Caco-2 (cell line): ENCODE data around the gene KNL1. TPM values are rescaled to one million over a fixed set of nuclear protein-coding genes. Genes with fewer than 3 reads are reported as not detected.

Experiments used
- BruUV-seq: library from RNA; stranded (reverse); fragments of 400-500 nt; replicated peaks from 2 replicates; lab custom pipeline; 2021; lab: Mats Ljungman, UMichigan
- CTCF ChIA-PET: fragments of 300-600 bp; sonication (Branson Sonifier 250); formaldehyde crosslinking; loops from one replicate; lab custom pipeline; 2022; ENCODE audit warnings: antibody characterized with exemption; lab: Charles Lee
- POLR2A ChIA-PET: fragments of 300-600 bp; sonication (Branson Sonifier 250); formaldehyde crosslinking; loops from one replicate; lab custom pipeline; 2022; ENCODE audit warnings: antibody characterized with exemption; lab: Charles Lee
- DNase-seq, 2 experiments: peaks; one replicate each; pipeline versions ENCODE4 v3.0.0 to v3.0.0-alpha.2; 2020 to 2022
- H3K27me3 ChIP-seq: replicated peaks from 2 replicates; pipeline ENCODE4 v1.6.0; 2011; ENCODE audit warnings: low read length; ENCODE audit not compliant: control insufficient read depth, insufficient read depth
- H3K36me3 ChIP-seq: 2 replicates; pipeline ENCODE4 v1.5.1; 2011; ENCODE audit warnings: low read length; ENCODE audit not compliant: control insufficient read depth, insufficient read depth
- H3K4me1 ChIP-seq: fragments of 250-450 bp; sonication (Bioruptor Pico); 2 replicates; pipeline ENCODE4 v1.5.1; 2020; ENCODE audit warnings: mild to moderate bottlenecking
- H3K4me3 ChIP-seq: 2 replicates; pipeline ENCODE4 v1.5.1; 2011; ENCODE audit warnings: low read depth, mild to moderate bottlenecking, control low read depth, low read length
- H3K9me3 ChIP-seq: fragments of 250-450 bp; sonication (Bioruptor Pico); 2 replicates; pipeline ENCODE4 v1.5.1; 2020; ENCODE audit warnings: mild to moderate bottlenecking, moderate library complexity
- H3K27ac Mint-ChIP-seq: one replicate; pipeline ENCODE4 v1.8.0; 2022; ENCODE audit warnings: mixed read lengths; ENCODE audit not compliant: unreplicated experiment
- H3K27me3 Mint-ChIP-seq: one replicate; pipeline ENCODE4 v1.8.0; 2022; ENCODE audit warnings: mixed read lengths; ENCODE audit not compliant: insufficient read depth, unreplicated experiment
- H3K36me3 Mint-ChIP-seq: one replicate; pipeline ENCODE4 v1.8.0; 2022; ENCODE audit warnings: mild to moderate bottlenecking, mixed read lengths; ENCODE audit not compliant: insufficient read depth, unreplicated experiment
- H3K4me1 Mint-ChIP-seq: one replicate; pipeline ENCODE4 v1.8.0; 2022; ENCODE audit warnings: low read depth, mixed read lengths; ENCODE audit not compliant: unreplicated experiment
- H3K4me3 Mint-ChIP-seq: one replicate; pipeline ENCODE4 v1.8.0; 2022; ENCODE audit warnings: mild to moderate bottlenecking, moderate library complexity, mixed read lengths; ENCODE audit not compliant: unreplicated experiment
- H3K9me3 Mint-ChIP-seq: one replicate; pipeline ENCODE4 v1.8.0; 2022; ENCODE audit warnings: mixed read lengths; ENCODE audit not compliant: unreplicated experiment
- CTCF ChIP-seq, 2 experiments: fragments of 200-600 bp in 1 of 2; IDR thresholded peaks; 1 replicate in 1 of 2; 2 replicates in 1 of 2; pipeline versions ENCODE4 v1.5.1 to v1.8.0; 2011 to 2022; ENCODE audit warnings: antibody characterized with exemption in 1 of 2, control low read depth in 1 of 2, inconsistent platforms in 1 of 2, low read depth in 1 of 2, low read length in 1 of 2, mild to moderate bottlenecking in 1 of 2, moderate library complexity in 1 of 2; ENCODE audit not compliant: insufficient read depth in 1 of 2, severe bottlenecking in 1 of 2, unreplicated experiment in 1 of 2
- intact Hi-C: fragments of 100-400 bp; cut with micrococcal nuclease; formaldehyde crosslinking; loops from one replicate; pipeline ENCODE4 v1.10.0; 2022; ENCODE audit not compliant: unreplicated experiment
- total RNA-seq: library from RNA; stranded (reverse); gene quantifications from 2 replicates; pipeline ENCODE4 v1.2.3, GENCODE V29; 2022

KNL1 gene
- total RNA-seq, 1 experiment from 2014 or later, result 29.5 TPM

GRCh38 chr15:40637221-40637745, 43.2 kb downstream of the KNL1 start:
- no peak overlapping the region for H3K27ac Mint-ChIP-seq
- no peak for TF ChIP-seq CTCF (IDR thresholded peaks at IDR 0.05; ENCODE audit: insufficient read depth in 1 of 2, low read depth in 1 of 2, low read length in 1 of 2, severe bottlenecking in 1 of 2, unreplicated experiment in 1 of 2)
- BruUV-seq, result no TSS peak
- peaks cover 36% of the 10 kb centered on the region for H3K36me3 Mint-ChIP-seq
- H3K4me3 Mint-ChIP-seq, result no peak overlapping the region
- ChIA-PET POLR2A (no interaction called here), CTCF (interaction anchor here (0.6 kb wide), 1 partner anchor 115 kb away, joined by 7 read pairs; no protein-coding TSS in a partner anchor)
- no peaks in the 10 kb centered on the region for H3K9me3 Mint-ChIP-seq
- no peaks in the 10 kb centered on the region for H3K27me3 Mint-ChIP-seq
- intact Hi-C loops, result no loop called here
- H3K36me3 ChIP-seq, result no peaks in the 10 kb centered on the region
- no peaks in the 10 kb centered on the region for H3K4me1 Mint-ChIP-seq
- no peaks in the 10 kb centered on the region for H3K9me3 ChIP-seq
- H3K4me1 ChIP-seq, result no peaks in the 10 kb centered on the region
- H3K4me3 ChIP-seq, result no peak overlapping the region
- DNase-seq, result no peak
- no peaks in the 10 kb centered on the region for H3K27me3 ChIP-seq

GRCh38 chr15:40639677-40640076, 45.6 kb downstream of the KNL1 start:
- no TSS peak for BruUV-seq
- H3K9me3 ChIP-seq, result no peaks in the 10 kb centered on the region
- H3K27me3 ChIP-seq, result no peaks in the 10 kb centered on the region
- ChIA-PET POLR2A (no interaction called here), CTCF (interaction anchor here (0.7 kb wide), 1 partner anchor 76 kb away, joined by 5 read pairs; no protein-coding TSS in a partner anchor)
- no peak overlapping the region for H3K4me3 ChIP-seq
- intact Hi-C loops, result no loop called here
- Mint-ChIP-seq H3K27ac (no peak overlapping the region), H3K9me3 (no peaks in the 10 kb centered on the region), H3K4me1 (no peaks in the 10 kb centered on the region), H3K4me3 (no peak overlapping the region), H3K36me3 (peaks cover 36% of the 10 kb centered on the region), H3K27me3 (no peaks in the 10 kb centered on the region)
- DNase-seq, result no peak
- H3K36me3 ChIP-seq, result no peaks in the 10 kb centered on the region
- H3K4me1 ChIP-seq, result no peaks in the 10 kb centered on the region
- no peak for TF ChIP-seq CTCF (IDR thresholded peaks at IDR 0.05; ENCODE audit: insufficient read depth in 1 of 2, low read depth in 1 of 2, low read length in 1 of 2, severe bottlenecking in 1 of 2, unreplicated experiment in 1 of 2)

- Histone ChIP-seq H3K9me3 (no peaks in the 10 kb centered on the region), H3K4me1 (peaks cover 26% of the 10 kb centered on the region), H3K4me3 (no peak overlapping the region), H3K27me3 (no peaks in the 10 kb centered on the region), H3K36me3 (no peaks in the 10 kb centered on the region)
- intact Hi-C loops, result no loop called here
- no peaks in the 10 kb centered on the region for H3K27me3 Mint-ChIP-seq
- H3K4me3 Mint-ChIP-seq, result no peak overlapping the region
- peaks cover 27% of the 10 kb centered on the region for H3K36me3 Mint-ChIP-seq
- ChIA-PET POLR2A (interaction anchor here (0.8 kb wide), 1 partner anchor 47 kb away, joined by 3 read pairs; the partner anchor contains the start of gene RAD51), CTCF (no interaction called here)
- DNase-seq, result no peak
- H3K4me1 Mint-ChIP-seq, result peaks cover 15% of the 10 kb centered on the region
- H3K27ac Mint-ChIP-seq, result no peak overlapping the region
- BruUV-seq, result no TSS peak
- TF ChIP-seq CTCF (IDR thresholded peaks at IDR 0.05; ENCODE audit: insufficient read depth in 1 of 2, low read depth in 1 of 2, low read length in 1 of 2, severe bottlenecking in 1 of 2, unreplicated experiment in 1 of 2), result no peak
- H3K9me3 Mint-ChIP-seq, result no peaks in the 10 kb centered on the region
Measured at GRCh38 chr15:40647523-40647922, 53.5 kb downstream of the KNL1 start.
